ENCODE results near the gene GRID2. TPM values are rescaled to one million over a fixed set of nuclear protein-coding genes. Genes with fewer than 3 reads are reported as not detected.

Gene GRID2
- total RNA-seq, 3 donors from 2014 or later, result under 0.01 TPM

DNA sequence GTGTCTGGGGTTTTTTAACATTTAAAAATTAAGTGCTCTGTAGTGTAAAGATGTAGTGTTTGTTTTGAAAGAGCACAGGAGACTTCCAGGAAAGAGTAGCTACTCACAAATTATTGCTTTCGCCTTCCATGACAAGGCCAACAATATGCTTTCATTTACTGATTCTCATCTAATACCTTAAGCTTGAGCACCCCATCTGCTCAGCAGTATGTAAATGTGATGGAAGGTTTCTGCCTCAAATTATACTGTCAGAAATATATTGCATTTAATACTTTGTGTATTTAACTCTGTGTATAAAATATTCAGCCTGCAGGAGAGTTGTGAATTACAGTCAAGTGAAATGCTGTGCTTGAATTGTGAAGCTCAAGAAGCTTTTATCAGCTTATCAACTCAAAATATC is 1228.5 kb downstream of the GRID2 start:
- TF ChIP-seq POLR2AphosphoS5 (IDR thresholded peaks at IDR 0.05), result no peak
- no peak for TF ChIP-seq CTCF (IDR thresholded peaks at IDR 0.05)
- TF ChIP-seq POLR2A (IDR thresholded peaks at IDR 0.05), result no peak
- no peak for DNase-seq (ENCODE audit: low spot score in 2 of 2)
- H3K9me3 ChIP-seq, result no peaks in the 10 kb centered on the region
- intact Hi-C loops (cut with DNase I; ENCODE audit: low total_unique reads), result no loop called here
- no peaks in the 10 kb centered on the region for H3K36me3 ChIP-seq
- H3K4me3 ChIP-seq, result no peak overlapping the region
- no peak overlapping the region for H3K27ac ChIP-seq
- H3K4me1 ChIP-seq, result no peaks in the 10 kb centered on the region
- no peaks in the 10 kb centered on the region for H3K27me3 ChIP-seq

DNA sequence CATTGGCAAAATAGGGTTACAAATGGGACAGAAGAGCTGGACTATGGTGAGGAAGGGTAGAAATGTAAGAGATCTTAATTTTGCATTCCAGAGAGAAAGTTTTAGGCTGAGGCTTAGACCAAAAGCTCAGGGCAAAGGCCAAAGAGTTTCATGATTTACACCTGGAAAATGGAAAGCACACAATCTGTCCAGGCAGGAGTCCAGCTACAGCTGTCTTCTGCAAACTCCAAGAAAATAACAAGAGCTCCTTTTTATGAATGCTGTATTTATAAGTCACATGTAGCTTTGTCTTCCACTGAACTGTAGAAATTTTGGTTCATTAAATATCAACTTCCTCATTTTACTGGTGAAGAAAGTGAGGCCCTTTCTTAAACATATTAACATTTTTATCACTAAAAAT is 1236.8 kb downstream of the GRID2 start:
- H3K27me3 ChIP-seq, result no peaks in the 10 kb centered on the region
- H3K4me3 ChIP-seq, result no peak overlapping the region
- no peaks in the 10 kb centered on the region for H3K4me1 ChIP-seq
- no peak overlapping the region for H3K27ac ChIP-seq
- intact Hi-C loops (cut with DNase I; ENCODE audit: low total_unique reads), result no loop called here
- TF ChIP-seq POLR2A (IDR thresholded peaks at IDR 0.05), result no peak
- TF ChIP-seq CTCF (IDR thresholded peaks at IDR 0.05), result no peak
- TF ChIP-seq POLR2AphosphoS5 (IDR thresholded peaks at IDR 0.05), result no peak
- no peaks in the 10 kb centered on the region for H3K9me3 ChIP-seq
- DNase-seq (ENCODE audit: low spot score in 2 of 2), result no peak
- H3K36me3 ChIP-seq, result no peaks in the 10 kb centered on the region

DNA sequence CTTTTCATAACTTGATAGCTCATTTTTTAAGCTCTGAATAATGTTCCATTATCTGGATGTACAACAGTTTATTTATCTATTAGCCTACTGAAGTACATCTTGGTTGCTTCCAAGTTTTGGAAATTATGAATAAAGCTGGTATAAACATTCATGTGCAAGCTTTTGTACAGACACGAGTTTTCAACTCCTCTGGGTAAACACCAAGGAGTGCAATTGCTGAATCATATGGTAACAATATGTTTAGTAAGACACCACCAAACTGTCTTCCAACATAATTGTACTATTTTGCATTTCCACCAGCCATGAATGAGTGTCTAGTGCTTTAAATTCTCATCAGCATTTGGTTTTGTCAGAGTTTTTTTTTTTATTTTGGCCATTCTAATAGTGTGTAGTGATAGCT is 1258.1 kb downstream of the GRID2 start:
- Histone ChIP-seq H3K4me1 (no peaks in the 10 kb centered on the region), H3K9me3 (no peaks in the 10 kb centered on the region), H3K4me3 (no peak overlapping the region), H3K27me3 (no peaks in the 10 kb centered on the region), H3K27ac (no peak overlapping the region), H3K36me3 (no peaks in the 10 kb centered on the region)
- no peak for DNase-seq (ENCODE audit: low spot score in 2 of 2)
- TF ChIP-seq POLR2A (IDR thresholded peaks at IDR 0.05), result no peak
- TF ChIP-seq POLR2AphosphoS5 (IDR thresholded peaks at IDR 0.05), result no peak
- no peak for TF ChIP-seq CTCF (IDR thresholded peaks at IDR 0.05)
- intact Hi-C loops (cut with DNase I; ENCODE audit: low total_unique reads), result no loop called here

- Histone ChIP-seq H3K4me1 (no peaks in the 10 kb centered on the region), H3K27ac (no peak overlapping the region), H3K27me3 (no peaks in the 10 kb centered on the region), H3K4me3 (no peak overlapping the region), H3K36me3 (no peaks in the 10 kb centered on the region), H3K9me3 (no peaks in the 10 kb centered on the region)
- DNase-seq (ENCODE audit: low spot score in 2 of 2), result no peak
- TF ChIP-seq CTCF (IDR thresholded peaks at IDR 0.05) (no peak), POLR2AphosphoS5 (IDR thresholded peaks at IDR 0.05) (no peak), POLR2A (IDR thresholded peaks at IDR 0.05) (no peak)
- intact Hi-C loops (cut with DNase I; ENCODE audit: low total_unique reads), result no loop called here
These were observed 1265.0 kb downstream of the GRID2 start for GRCh38 chr4:93568758-93569157.

DNA sequence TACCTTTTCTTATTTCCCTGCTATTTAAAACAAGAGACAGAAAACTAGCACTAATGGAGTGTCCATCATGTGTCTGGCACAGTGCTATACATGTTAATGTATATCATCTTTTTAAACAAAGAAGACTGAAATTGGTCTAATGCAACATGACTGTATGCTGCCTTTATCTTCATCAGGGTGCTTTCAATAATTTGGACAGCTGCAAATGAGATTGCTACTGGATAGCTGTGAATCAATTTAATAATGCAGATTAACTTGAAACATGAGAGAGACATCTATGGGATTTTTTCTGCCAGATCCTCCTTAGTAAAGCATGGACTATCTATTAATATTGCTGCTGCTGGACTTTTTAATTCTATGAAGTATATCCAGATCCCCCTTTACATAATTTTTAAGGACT is 1269.5 kb downstream of the GRID2 start:
- Histone ChIP-seq H3K36me3 (no peaks in the 10 kb centered on the region), H3K4me1 (no peaks in the 10 kb centered on the region), H3K27me3 (no peaks in the 10 kb centered on the region), H3K4me3 (no peak overlapping the region), H3K9me3 (no peaks in the 10 kb centered on the region), H3K27ac (no peak overlapping the region)
- DNase-seq (ENCODE audit: low spot score in 2 of 2), result no peak
- TF ChIP-seq CTCF (IDR thresholded peaks at IDR 0.05) (no peak), POLR2A (IDR thresholded peaks at IDR 0.05) (no peak), POLR2AphosphoS5 (IDR thresholded peaks at IDR 0.05) (no peak)
- intact Hi-C loops (cut with DNase I; ENCODE audit: low total_unique reads), result no loop called here

All from breast epithelium (tissue), 4 donors.